HepG2 (cell line): ENCODE data around the gene VWCE. TPM values are rescaled to one million over a fixed set of nuclear protein-coding genes. Genes with fewer than 3 reads are reported as not detected.
A peak's percentile ranks its signal among the peaks of the same experiment; 100 is the strongest.

Experiments
- AKAP8 ChIP-seq: sonication (generic); formaldehyde crosslinking; IDR thresholded peaks from 2 replicates; pipeline ENCODE4 v1.5.1; 2020; ENCODE audit warnings: mild to moderate bottlenecking, missing genetic modification reagents
- BHLHE40 ChIP-seq: IDR thresholded peaks from 2 replicates; pipeline ENCODE4 v1.6.1; 2011; ENCODE audit warnings: low read length, improper control_type of control experiment
- FIP1L1 ChIP-seq: fragments of 200-400 bp; formaldehyde crosslinking; IDR thresholded peaks from 2 replicates; pipeline ENCODE4 v1.6.1; 2018; ENCODE audit warnings: low read depth, mild to moderate bottlenecking, low read length, moderate library complexity, borderline replicate concordance; ENCODE audit not compliant: insufficient read depth
- HNRNPUL1 ChIP-seq: fragments of 200-400 bp; formaldehyde crosslinking; IDR thresholded peaks from 2 replicates; pipeline ENCODE4 v1.6.1; 2017; ENCODE audit warnings: low read depth, mild to moderate bottlenecking, low read length, moderate library complexity
- HOXD1 ChIP-seq: sonication (generic); formaldehyde crosslinking; IDR thresholded peaks from 2 replicates; pipeline ENCODE4 v1.5.0; 2020; ENCODE audit warnings: missing genetic modification reagents
- IRF9 ChIP-seq: sonication (generic); formaldehyde crosslinking; IDR thresholded peaks from 2 replicates; pipeline ENCODE4 v1.8.0; 2022; ENCODE audit warnings: missing genetic modification reagents, mild to moderate bottlenecking, borderline replicate concordance
- JARID2 ChIP-seq: sonication (generic); formaldehyde crosslinking; IDR thresholded peaks from 2 replicates; pipeline ENCODE4 v1.8.1; 2023; ENCODE audit warnings: missing genetic modification reagents, inconsistent platforms; ENCODE audit not compliant: insufficient replicate concordance
- LBX2 ChIP-seq: sonication (generic); formaldehyde crosslinking; IDR thresholded peaks from 2 replicates; pipeline ENCODE4 v1.5.0; 2020; ENCODE audit warnings: missing genetic modification reagents, mild to moderate bottlenecking, borderline replicate concordance
- MAZ ChIP-seq, 2 experiments: sonication (generic) in 1 of 2; formaldehyde crosslinking in 1 of 2; IDR thresholded peaks; 2 replicates each; pipeline versions ENCODE4 v1.5.0 to v1.6.1; 2012 to 2020; ENCODE audit warnings: low read depth in 2 of 2, mild to moderate bottlenecking in 2 of 2, borderline replicate concordance in 1 of 2, improper control_type of control experiment in 1 of 2, low read length in 1 of 2, missing genetic modification reagents in 1 of 2, moderate library complexity in 1 of 2
- SETDB1 ChIP-seq: sonication (generic); formaldehyde crosslinking; IDR thresholded peaks from 2 replicates; pipeline ENCODE4 v1.5.1; 2020; ENCODE audit warnings: missing genetic modification reagents, mild to moderate bottlenecking, borderline replicate concordance
- SOX5 ChIP-seq: IDR thresholded peaks from 2 replicates; pipeline ENCODE4 v1.6.1; 2016; ENCODE audit warnings: borderline replicate concordance
- TOE1 ChIP-seq: sonication (generic); formaldehyde crosslinking; IDR thresholded peaks from 2 replicates; pipeline ENCODE4 v1.4.0; 2020; ENCODE audit warnings: mild to moderate bottlenecking, missing genetic modification reagents
- ZFP41 ChIP-seq: sonication (generic); formaldehyde crosslinking; IDR thresholded peaks from 2 replicates; pipeline ENCODE4 v1.4.0; 2020; ENCODE audit warnings: mild to moderate bottlenecking, missing genetic modification reagents, borderline replicate concordance
- ZNF33A ChIP-seq: sonication (generic); formaldehyde crosslinking; IDR thresholded peaks from 2 replicates; pipeline ENCODE4 v1.5.1; 2020; ENCODE audit warnings: missing genetic modification reagents, mild to moderate bottlenecking, moderate library complexity, borderline replicate concordance
- ZNF496 ChIP-seq: sonication (generic); formaldehyde crosslinking; IDR thresholded peaks from 2 replicates; pipeline ENCODE4 v1.8.1; 2023; ENCODE audit warnings: mild to moderate bottlenecking, moderate library complexity, missing genetic modification reagents; ENCODE audit not compliant: insufficient replicate concordance
- ZNF512B ChIP-seq: sonication (generic); formaldehyde crosslinking; IDR thresholded peaks from 2 replicates; pipeline ENCODE4 v1.5.1; 2020; ENCODE audit warnings: missing genetic modification reagents, mild to moderate bottlenecking, borderline replicate concordance
- ZNF543 ChIP-seq: sonication (generic); formaldehyde crosslinking; IDR thresholded peaks from 2 replicates; pipeline ENCODE4 v1.4.0; 2020; ENCODE audit warnings: mild to moderate bottlenecking, missing genetic modification reagents
- ZNF598 ChIP-seq: sonication (generic); formaldehyde crosslinking; IDR thresholded peaks from 2 replicates; pipeline ENCODE4 v1.5.1; 2020; ENCODE audit warnings: mild to moderate bottlenecking, missing genetic modification reagents, borderline replicate concordance
- ZNF776 ChIP-seq: sonication (generic); formaldehyde crosslinking; IDR thresholded peaks from 2 replicates; pipeline ENCODE4 v1.4.0; 2020; ENCODE audit warnings: mild to moderate bottlenecking, missing genetic modification reagents
- ZSCAN20 ChIP-seq: sonication (generic); formaldehyde crosslinking; IDR thresholded peaks from 2 replicates; pipeline ENCODE4 v1.4.0; 2020; ENCODE audit warnings: missing genetic modification reagents, mild to moderate bottlenecking, borderline replicate concordance
- ZSCAN30 ChIP-seq: sonication (generic); formaldehyde crosslinking; IDR thresholded peaks from 2 replicates; pipeline ENCODE4 v1.5.0; 2020; ENCODE audit warnings: mild to moderate bottlenecking, missing genetic modification reagents
- polyA plus RNA-seq, 8 experiments: library from polyadenylated mRNA; depleted of rRNA in 3 of 8; stranded (reverse) in 7 of 8; unstranded in 1 of 8; fragments of >200 nt; fragmentation: Illumina TruSeq in 4 of 8; extraction: Trizol in 4 of 8; gene quantifications; 2 replicates each; pipeline versions ENCODE4 v1.2.1 to v1.2.3, GENCODE V29; 2011 to 2016; ENCODE audit warnings: low read depth in 4 of 8, missing spikeins in 1 of 8, mixed read lengths in 1 of 8; ENCODE audit not compliant: insufficient read depth in 1 of 8
- total RNA-seq, 5 experiments: library from RNA; depleted of rRNA; stranded (reverse); fragments of >200 nt; fragmentation: Illumina TruSeq; extraction: Trizol; gene quantifications; 2 replicates each; pipeline ENCODE4 v1.2.3, GENCODE V29; 2016; ENCODE audit warnings: low read depth in 1 of 5

The VWCE gene
- total and polyA plus RNA-seq, 2 of the 13 experiments (the other 11 are each of a cell fraction or from before 2014, with no cell fraction given): 27.6 to 58.3 TPM

GRCh38 chr11:61298663-61299244 lies 3.6 kb upstream of the VWCE start (continued):
- TF ChIP-seq HNRNPUL1: no peak
- TF ChIP-seq BHLHE40: peak; percentile 29; the same call in 1 of the 2 replicates
- TF ChIP-seq LBX2: no peak
- no peak for TF ChIP-seq JARID2 (CRISPR knock-in tag)
- no peak for TF ChIP-seq ZNF512B
- no peak for TF ChIP-seq FIP1L1
- TF ChIP-seq ZFP41 (CRISPR knock-in tag): no peak
- peak; percentile 58; the same call in 1 of the 2 replicates for TF ChIP-seq MAZ (IDR thresholded peaks at IDR 0.05; ENCODE audit: borderline replicate concordance, low read depth, low read length)
- no peak for TF ChIP-seq MAZ (CRISPR knock-in tag; IDR thresholded peaks at IDR 0.05; ENCODE audit: low read depth)
- TF ChIP-seq IRF9: no peak
- TF ChIP-seq ZNF543: no peak
- TF ChIP-seq ZSCAN20 (CRISPR knock-in tag): no peak
- TF ChIP-seq ZNF776 (CRISPR knock-in tag): no peak
- no peak for TF ChIP-seq ZNF598 (CRISPR knock-in tag)
- no peak for TF ChIP-seq ZSCAN30 (CRISPR knock-in tag)
- TF ChIP-seq HOXD1 (CRISPR knock-in tag): no peak
- TF ChIP-seq ZNF496 (CRISPR knock-in tag): no peak
- peak; percentile 76; the same call in 1 of the 2 replicates for TF ChIP-seq SOX5 (CRISPR knock-in tag)
- TF ChIP-seq AKAP8 (CRISPR knock-in tag): no peak
- TF ChIP-seq SETDB1: no peak
- no peak for TF ChIP-seq ZNF33A (CRISPR knock-in tag)
- no peak for TF ChIP-seq TOE1 (CRISPR knock-in tag)
